ENCODE measurements around the gene PDGFRB.

GRCh38 chr5:150140830-150141229 lies 14.8 kb downstream of the PDGFRB start:
- TF ChIP-seq, protein P1, sequence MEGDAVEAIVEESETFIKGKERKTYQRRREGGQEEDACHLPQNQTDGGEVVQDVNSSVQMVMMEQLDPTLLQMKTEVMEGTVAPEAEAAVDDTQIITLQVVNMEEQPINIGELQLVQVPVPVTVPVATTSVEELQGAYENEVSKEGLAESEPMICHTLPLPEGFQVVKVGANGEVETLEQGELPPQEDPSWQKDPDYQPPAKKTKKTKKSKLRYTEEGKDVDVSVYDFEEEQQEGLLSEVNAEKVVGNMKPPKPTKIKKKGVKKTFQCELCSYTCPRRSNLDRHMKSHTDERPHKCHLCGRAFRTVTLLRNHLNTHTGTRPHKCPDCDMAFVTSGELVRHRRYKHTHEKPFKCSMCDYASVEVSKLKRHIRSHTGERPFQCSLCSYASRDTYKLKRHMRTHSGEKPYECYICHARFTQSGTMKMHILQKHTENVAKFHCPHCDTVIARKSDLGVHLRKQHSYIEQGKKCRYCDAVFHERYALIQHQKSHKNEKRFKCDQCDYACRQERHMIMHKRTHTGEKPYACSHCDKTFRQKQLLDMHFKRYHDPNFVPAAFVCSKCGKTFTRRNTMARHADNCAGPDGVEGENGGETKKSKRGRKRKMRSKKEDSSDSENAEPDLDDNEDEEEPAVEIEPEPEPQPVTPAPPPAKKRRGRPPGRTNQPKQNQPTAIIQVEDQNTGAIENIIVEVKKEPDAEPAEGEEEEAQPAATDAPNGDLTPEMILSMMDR (IDR thresholded peaks at IDR 0.05; ENCODE audit: low read depth, low read length, poor library complexity, severe bottlenecking), result no peak
- no peak for TF ChIP-seq EZH2phosphoT487 (IDR thresholded peaks at IDR 0.05; ENCODE audit: borderline replicate concordance, low read length)
